PC-9 (cell line): ENCODE data around the gene FGD5. TPM values are rescaled to one million over a fixed set of nuclear protein-coding genes. Genes with fewer than 3 reads are reported as not detected.

Source experiments
- BruUV-seq: library from RNA; stranded (reverse); fragments of 400-500 nt; replicated peaks from 2 replicates; lab custom pipeline; 2021; lab: Mats Ljungman, UMichigan
- CTCF ChIA-PET: fragments of 300-600 bp; sonication (Branson Sonifier 250); formaldehyde crosslinking; loops from one replicate; lab custom pipeline; 2022; ENCODE audit warnings: antibody characterized with exemption; lab: Charles Lee
- POLR2A ChIA-PET: fragments of 300-600 bp; sonication (Branson Sonifier 250); formaldehyde crosslinking; loops from one replicate; lab custom pipeline; 2022; ENCODE audit warnings: antibody characterized with exemption; ENCODE audit not compliant: unreplicated experiment; lab: Charles Lee
- DNase-seq, 2 experiments: peaks; one replicate each; pipeline versions ENCODE4 v3.0.0 to v3.0.0-alpha.2; 2015 to 2022; ENCODE audit warnings: mixed read lengths in 1 of 2
- H2AFZ ChIP-seq: fragments of 200-600 bp; sonication (generic); 2 replicates; pipeline ENCODE4 v1.8.1; 2017; ENCODE audit warnings: antibody characterized with exemption
- H3F3A ChIP-seq: fragments of 200-600 bp; sonication (generic); 2 replicates; pipeline ENCODE4 v1.8.1; 2017; ENCODE audit warnings: antibody characterized with exemption, mild to moderate bottlenecking, low read depth; ENCODE audit not compliant: insufficient read depth
- H3K27ac ChIP-seq: fragments of 200-600 bp; sonication (generic); 2 replicates; pipeline ENCODE4 v1.6.1; 2016; ENCODE audit warnings: mixed run types
- H3K27me3 ChIP-seq: fragments of 200-600 bp; sonication (generic); 2 replicates; pipeline ENCODE4 v1.6.1; 2016; ENCODE audit warnings: low read depth, mixed run types; ENCODE audit not compliant: insufficient read depth
- H3K36me3 ChIP-seq: fragments of 200-600 bp; sonication (generic); 2 replicates; pipeline ENCODE4 v1.6.1; 2016; ENCODE audit warnings: low read depth, mixed run types
- H3K4me1 ChIP-seq: fragments of 200-600 bp; sonication (generic); replicated peaks from 2 replicates; pipeline ENCODE4 v1.6.1; 2016; ENCODE audit warnings: mixed run types; ENCODE audit not compliant: insufficient read depth
- H3K4me2 ChIP-seq: fragments of 200-600 bp; sonication (generic); 2 replicates; pipeline ENCODE4 v1.6.1; 2017; ENCODE audit warnings: mixed run types
- H3K4me3 ChIP-seq: fragments of 200-600 bp; sonication (generic); 2 replicates; pipeline ENCODE4 v1.6.1; 2016; ENCODE audit warnings: mixed run types
- H3K79me2 ChIP-seq: fragments of 200-600 bp; sonication (generic); 2 replicates; pipeline ENCODE4 v1.6.1; 2017; ENCODE audit warnings: low read depth, mixed run types
- H3K9me2 ChIP-seq: fragments of 200-600 bp; sonication (generic); 2 replicates; pipeline ENCODE4 v1.8.1; 2017; ENCODE audit warnings: mild to moderate bottlenecking; ENCODE audit not compliant: insufficient read depth
- H3K9me3 ChIP-seq: fragments of 200-600 bp; sonication (generic); 2 replicates; pipeline ENCODE4 v1.8.1; 2016; ENCODE audit warnings: low read depth; ENCODE audit not compliant: insufficient read depth
- H4K20me1 ChIP-seq: fragments of 200-600 bp; sonication (generic); 2 replicates; pipeline ENCODE4 v1.8.1; 2017; ENCODE audit not compliant: insufficient read depth
- CTCF ChIP-seq: fragments of 200-600 bp; sonication (generic); conservative IDR thresholded peaks from 2 replicates; pipeline ENCODE4 v1.6.1; 2017; ENCODE audit warnings: mixed run types, antibody characterized with exemption, mild to moderate bottlenecking, moderate library complexity
- EZH2 ChIP-seq: fragments of 200-600 bp; sonication (generic); IDR thresholded peaks from 2 replicates; pipeline ENCODE4 v1.8.0; 2017; ENCODE audit warnings: antibody characterized with exemption, low read depth
- intact Hi-C: fragments of 100-400 bp; cut with micrococcal nuclease; formaldehyde crosslinking; loops from one replicate; pipeline ENCODE4 v1.10.0; 2022; ENCODE audit not compliant: unreplicated experiment
- total RNA-seq: library from RNA; stranded (reverse); gene quantifications from 2 replicates; pipeline ENCODE4 v1.2.3, GENCODE V29; 2021

The FGD5 gene
- total RNA-seq, 1 experiment from 2014 or later, result not detected

GRCh38 chr3:14948609-14949038 lies 129.9 kb downstream of the FGD5 start:
- Histone ChIP-seq H3F3A (peaks cover 14% of the 10 kb centered on the region), H3K4me1 (peaks cover 20% of the 10 kb centered on the region; the same call in 1 of the 2 replicates), H3K4me2 (peak overlapping the region; percentile 83), H3K27me3 (no peaks in the 10 kb centered on the region), H3K36me3 (peaks cover 14% of the 10 kb centered on the region), H3K4me3 (peak overlapping the region; percentile 73), H3K79me2 (peaks cover 85% of the 10 kb centered on the region), H4K20me1 (peaks cover 15% of the 10 kb centered on the region; the same call in 1 of the 2 replicates), H3K9me3 (no peaks in the 10 kb centered on the region), H3K27ac (peak overlapping the region; percentile 27; the same call in 1 of the 2 replicates), H2AFZ (peak overlapping the region; percentile 78), H3K9me2 (no peaks in the 10 kb centered on the region)
- BruUV-seq, result no TSS peak
- intact Hi-C loops, result loop anchor here (5.0 kb wide), 2 partner anchors 44 to 119 kb away; partner anchors contain the start of gene MRPS25
- no peak for TF ChIP-seq EZH2
- TF ChIP-seq CTCF, result no peak
- DNase-seq, result no peak
- CTCF ChIA-PET, result no interaction called here
- POLR2A ChIA-PET, result interaction anchor here (0.5 to 0.7 kb wide), 5 partner anchors 41 to 257 kb away, joined by 4 to 12 read pairs (median 6); partner anchors contain the start of genes CAPN7 and RBSN

GRCh38 chr3:14949126-14949525 lies 130.4 kb downstream of the FGD5 start:
- Histone ChIP-seq H3K4me2 (peak overlapping the region; percentile 83), H3K79me2 (peaks cover 84% of the 10 kb centered on the region), H3K4me1 (peaks cover 20% of the 10 kb centered on the region; the same call in 1 of the 2 replicates), H3K4me3 (peak overlapping the region; percentile 73), H3K9me3 (no peaks in the 10 kb centered on the region), H3K36me3 (peaks cover 10% of the 10 kb centered on the region; the same call in 1 of the 2 replicates), H3K27ac (no peak overlapping the region), H3K27me3 (no peaks in the 10 kb centered on the region), H4K20me1 (peaks cover 10% of the 10 kb centered on the region; the same call in 1 of the 2 replicates), H3F3A (peaks cover 14% of the 10 kb centered on the region), H3K9me2 (no peaks in the 10 kb centered on the region), H2AFZ (peak overlapping the region; percentile 78; the same call in 1 of the 2 replicates)
- TF ChIP-seq CTCF (no peak), EZH2 (no peak)
- BruUV-seq, result no TSS peak
- DNase-seq, result no peak
- ChIA-PET POLR2A (no interaction called here), CTCF (no interaction called here)
- intact Hi-C loops, result loop anchor here (5.0 kb wide), 2 partner anchors 43 to 118 kb away; partner anchors contain the start of gene MRPS25

- H3F3A ChIP-seq, result peaks cover 14% of the 10 kb centered on the region
- TF ChIP-seq CTCF (no peak), EZH2 (no peak)
- POLR2A ChIA-PET, result no interaction called here
- H3K27ac ChIP-seq, result no peak overlapping the region
- no peaks in the 10 kb centered on the region for H3K9me2 ChIP-seq
- intact Hi-C loops, result no loop called here
- no peak overlapping the region for H3K4me3 ChIP-seq
- no peaks in the 10 kb centered on the region for H3K27me3 ChIP-seq
- no peak overlapping the region for H3K4me2 ChIP-seq
- DNase-seq, result no peak
- H2AFZ ChIP-seq, result no peak overlapping the region
- H3K36me3 ChIP-seq, result peaks cover 4% of the 10 kb centered on the region; the same call in 1 of the 2 replicates
- BruUV-seq, result no TSS peak
- CTCF ChIA-PET, result no interaction called here
- H3K9me3 ChIP-seq, result no peaks in the 10 kb centered on the region
- peaks cover 3% of the 10 kb centered on the region; the same call in 1 of the 2 replicates for H4K20me1 ChIP-seq
- H3K4me1 ChIP-seq, result peaks cover 20% of the 10 kb centered on the region; the same call in 1 of the 2 replicates
- peaks cover 83% of the 10 kb centered on the region for H3K79me2 ChIP-seq
Measured at GRCh38 chr3:14950274-14950673, 131.5 kb downstream of the FGD5 start.
